MM.1S (cell line): Measurements from ENCODE around the gene PLEKHG4.

Source experiments
- DNase-seq: peaks from one replicate; pipeline ENCODE4 v3.0.0-alpha.2; 2015
- H2AFZ ChIP-seq: fragments of 300-600 bp; sonication (generic); 2 replicates; pipeline ENCODE4 v1.6.0; 2016; ENCODE audit warnings: antibody characterized with exemption, low read length
- H3F3A ChIP-seq: fragments of 300-600 bp; sonication (generic); 2 replicates; pipeline ENCODE4 v1.6.1; 2016; ENCODE audit warnings: mild to moderate bottlenecking, antibody characterized with exemption, low read length, moderate library complexity, mixed read lengths; ENCODE audit not compliant: insufficient read depth
- H3K27ac ChIP-seq: fragments of 300-600 bp; sonication (generic); 2 replicates; pipeline ENCODE4 v1.5.1; 2016; ENCODE audit warnings: mild to moderate bottlenecking, low read length
- H3K27me3 ChIP-seq: fragments of 300-600 bp; sonication (generic); replicated peaks from 2 replicates; pipeline ENCODE4 v1.6.0; 2016; ENCODE audit warnings: low read length; ENCODE audit not compliant: insufficient read depth
- H3K36me3 ChIP-seq: fragments of 300-600 bp; sonication (generic); replicated peaks from 2 replicates; pipeline ENCODE4 v1.6.1; 2016; ENCODE audit warnings: mild to moderate bottlenecking, low read length, mixed read lengths; ENCODE audit not compliant: insufficient read depth
- H3K4me1 ChIP-seq: fragments of 300-600 bp; sonication (generic); 2 replicates; pipeline ENCODE4 v1.6.1; 2016; ENCODE audit warnings: low read length, mixed read lengths
- H3K4me2 ChIP-seq: fragments of 300-600 bp; sonication (generic); 2 replicates; pipeline ENCODE4 v1.6.0; 2016; ENCODE audit warnings: low read depth, low read length
- H3K4me3 ChIP-seq: fragments of 300-600 bp; sonication (generic); 2 replicates; pipeline ENCODE4 v1.5.1; 2016; ENCODE audit warnings: low read length, mixed read lengths
- H3K79me2 ChIP-seq: fragments of 300-600 bp; sonication (generic); 2 replicates; pipeline ENCODE4 v1.6.1; 2016; ENCODE audit warnings: mixed run types, low read length, mixed read lengths
- H3K9ac ChIP-seq: fragments of 300-600 bp; sonication (generic); 2 replicates; pipeline ENCODE4 v1.6.1; 2016; ENCODE audit warnings: low read length, mixed read lengths
- H3K9me2 ChIP-seq: fragments of 300-600 bp; sonication (generic); replicated peaks from 2 replicates; pipeline ENCODE4 v1.6.1; 2016; ENCODE audit warnings: mild to moderate bottlenecking, low read length, mixed read lengths; ENCODE audit not compliant: insufficient read depth
- H3K9me3 ChIP-seq: fragments of 300-600 bp; sonication (generic); replicated peaks from 2 replicates; pipeline ENCODE4 v1.6.1; 2016; ENCODE audit warnings: mild to moderate bottlenecking, low read length, mixed read lengths; ENCODE audit not compliant: insufficient read depth
- H4K20me1 ChIP-seq: fragments of 300-600 bp; sonication (generic); 2 replicates; pipeline ENCODE4 v1.6.1; 2016; ENCODE audit warnings: mild to moderate bottlenecking, low read length, moderate library complexity, mixed read lengths; ENCODE audit not compliant: insufficient read depth
- EZH2 ChIP-seq: fragments of 300-600 bp; sonication (generic); optimal IDR thresholded peaks from 2 replicates; pipeline ENCODE3; 2017; ENCODE audit warnings: low read depth, mild to moderate bottlenecking, antibody characterized with exemption, low read length, mixed read lengths
- EZH2phosphoT487 ChIP-seq: fragments of 300-600 bp; sonication (generic); IDR thresholded peaks from 2 replicates; pipeline ENCODE4 v1.6.1; 2018; ENCODE audit warnings: antibody characterized with exemption, low read length
- TF ChIP-seq, protein P1 (sequence below): fragments of 300-600 bp; sonication (generic); IDR thresholded peaks from 2 replicates; pipeline ENCODE4 v1.5.1; 2016; ENCODE audit warnings: antibody characterized with exemption, low read length, mixed read lengths

The PLEKHG4 gene

DNA sequence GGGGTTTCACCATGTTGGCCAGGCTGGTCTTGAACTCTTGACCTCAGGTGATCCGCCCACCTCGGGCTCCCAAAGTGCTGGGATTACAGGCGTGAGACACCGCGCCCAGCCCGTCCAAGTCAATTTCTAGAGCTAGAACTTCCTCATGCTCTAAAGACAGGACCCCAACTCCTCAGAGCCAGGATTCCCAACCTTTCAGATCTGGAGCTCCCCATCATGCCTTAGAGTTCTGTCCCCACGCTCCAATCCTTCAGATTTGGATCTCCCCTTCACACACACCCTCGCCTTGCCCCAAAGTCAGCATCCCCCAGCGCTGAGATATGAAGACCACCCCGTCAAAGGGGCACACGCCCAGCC, 46.8 kb downstream of the PLEKHG4 start:
- TF ChIP-seq EZH2phosphoT487 (no peak), EZH2 (no peak)
- TF ChIP-seq, protein P1, sequence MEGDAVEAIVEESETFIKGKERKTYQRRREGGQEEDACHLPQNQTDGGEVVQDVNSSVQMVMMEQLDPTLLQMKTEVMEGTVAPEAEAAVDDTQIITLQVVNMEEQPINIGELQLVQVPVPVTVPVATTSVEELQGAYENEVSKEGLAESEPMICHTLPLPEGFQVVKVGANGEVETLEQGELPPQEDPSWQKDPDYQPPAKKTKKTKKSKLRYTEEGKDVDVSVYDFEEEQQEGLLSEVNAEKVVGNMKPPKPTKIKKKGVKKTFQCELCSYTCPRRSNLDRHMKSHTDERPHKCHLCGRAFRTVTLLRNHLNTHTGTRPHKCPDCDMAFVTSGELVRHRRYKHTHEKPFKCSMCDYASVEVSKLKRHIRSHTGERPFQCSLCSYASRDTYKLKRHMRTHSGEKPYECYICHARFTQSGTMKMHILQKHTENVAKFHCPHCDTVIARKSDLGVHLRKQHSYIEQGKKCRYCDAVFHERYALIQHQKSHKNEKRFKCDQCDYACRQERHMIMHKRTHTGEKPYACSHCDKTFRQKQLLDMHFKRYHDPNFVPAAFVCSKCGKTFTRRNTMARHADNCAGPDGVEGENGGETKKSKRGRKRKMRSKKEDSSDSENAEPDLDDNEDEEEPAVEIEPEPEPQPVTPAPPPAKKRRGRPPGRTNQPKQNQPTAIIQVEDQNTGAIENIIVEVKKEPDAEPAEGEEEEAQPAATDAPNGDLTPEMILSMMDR, result no peak
- Histone ChIP-seq H3F3A (peaks cover 5% of the 10 kb centered on the region; the same call in 1 of the 2 replicates), H2AFZ (peak overlapping the region; percentile 74), H3K27me3 (0 out of 2 replicates have a peak, but pooled peaks cover 5% of the 10 kb centered on the region), H3K9me2 (no peaks in the 10 kb centered on the region), H3K4me2 (peak overlapping the region; percentile 32; the same call in 1 of the 2 replicates), H3K36me3 (no peaks in the 10 kb centered on the region), H3K4me3 (peak overlapping the region; percentile 37; the same call in 1 of the 2 replicates), H3K9me3 (no peaks in the 10 kb centered on the region), H3K79me2 (no peaks in the 10 kb centered on the region), H4K20me1 (no peaks in the 10 kb centered on the region), H3K9ac (no peak overlapping the region), H3K27ac (no peak overlapping the region), H3K4me1 (peaks cover 7% of the 10 kb centered on the region; the same call in 1 of the 2 replicates)
- DNase-seq, result no peak

GRCh38 chr16:67326472-67327309, 47.4 kb downstream of the PLEKHG4 start, which contains the start of the genes KCTD19 and LRRC36:
KCTD19 (minus strand) TSS chr16:67326741; CDS start chr16:67326707, 34 bp downstream.
LRRC36 (plus strand) TSS chr16:67326815; CDS start chr16:67326863, 48 bp downstream.
- no peak within 1 kb of the TSS for H3K27ac ChIP-seq
- peak within 1 kb of the TSS; percentile 74 for H2AFZ ChIP-seq
- no peaks in the 10 kb centered on the region for H3K9me3 ChIP-seq
- 0 out of 2 replicates have a peak, but pooled peaks cover 5% of the 10 kb centered on the region for H3K27me3 ChIP-seq
- H4K20me1 ChIP-seq, result no peaks in the 10 kb centered on the region
- peak within 1 kb of the TSS; percentile 32; the same call in 1 of the 2 replicates for H3K4me2 ChIP-seq
- no peak within 1 kb of the TSS for H3K9ac ChIP-seq
- DNase-seq, result no peak
- H3K79me2 ChIP-seq, result no peaks in the 10 kb centered on the region
- H3K4me3 ChIP-seq, result peak within 1 kb of the TSS; percentile 37; the same call in 1 of the 2 replicates
- peaks cover 5% of the 10 kb centered on the region; the same call in 1 of the 2 replicates for H3F3A ChIP-seq
- TF ChIP-seq EZH2phosphoT487, result no peak
- no peak for TF ChIP-seq EZH2
- TF ChIP-seq, protein P1, result peak; percentile 11; the same call in 1 of the 2 replicates
- H3K36me3 ChIP-seq, result no peaks in the 10 kb centered on the region
- no peaks in the 10 kb centered on the region for H3K9me2 ChIP-seq
- peaks cover 7% of the 10 kb centered on the region; the same call in 1 of the 2 replicates for H3K4me1 ChIP-seq

- Histone ChIP-seq H3K4me1 (peaks cover 7% of the 10 kb centered on the region; the same call in 1 of the 2 replicates), H4K20me1 (no peaks in the 10 kb centered on the region), H3K9ac (no peak overlapping the region), H2AFZ (no peak overlapping the region), H3K4me3 (no peak overlapping the region), H3K9me3 (no peaks in the 10 kb centered on the region), H3F3A (peaks cover 5% of the 10 kb centered on the region; the same call in 1 of the 2 replicates), H3K79me2 (no peaks in the 10 kb centered on the region), H3K9me2 (no peaks in the 10 kb centered on the region), H3K36me3 (no peaks in the 10 kb centered on the region), H3K27me3 (0 out of 2 replicates have a peak, but pooled peaks cover 5% of the 10 kb centered on the region), H3K4me2 (no peak overlapping the region), H3K27ac (no peak overlapping the region)
- TF ChIP-seq, protein P1, result no peak
- no peak for TF ChIP-seq EZH2phosphoT487
- TF ChIP-seq EZH2, result no peak
- DNase-seq, result no peak
Observed at GRCh38 chr16:67327743-67328142, 48.4 kb downstream of the PLEKHG4 start.
